HEK293 (cell line): ENCODE measurements around the gene KARS1.

ENCODE experiments used
- EGR2 ChIP-seq: fragments of 450-650 bp; formaldehyde crosslinking; IDR thresholded peaks from 2 replicates; pipeline ENCODE4 v1.5.1; 2016; ENCODE audit warnings: low read depth, missing biosample characterization, missing genetic modification characterization
- PRDM1 ChIP-seq: fragments of 450-650 bp; formaldehyde crosslinking; IDR thresholded peaks from 2 replicates; pipeline ENCODE4; 2016; ENCODE audit warnings: missing biosample characterization, missing genetic modification characterization
- PRDM10 ChIP-seq: fragments of 450-650 bp; formaldehyde crosslinking; IDR thresholded peaks from 2 replicates; pipeline ENCODE4 v1.5.1; 2016; ENCODE audit warnings: missing biosample characterization, missing genetic modification characterization
- SP3 ChIP-seq: fragments of 450-650 bp; formaldehyde crosslinking; IDR thresholded peaks from 2 replicates; pipeline ENCODE4 v1.5.1; 2016; ENCODE audit warnings: missing biosample characterization, missing genetic modification characterization
- WT1 ChIP-seq: fragments of 450-650 bp; formaldehyde crosslinking; IDR thresholded peaks from 2 replicates; pipeline ENCODE4 v1.5.1; 2016; ENCODE audit warnings: missing biosample characterization, missing genetic modification characterization
- YY2 ChIP-seq: fragments of 450-650 bp; formaldehyde crosslinking; IDR thresholded peaks from 2 replicates; pipeline ENCODE4 v1.5.1; 2016; ENCODE audit warnings: missing biosample characterization, missing genetic modification characterization
- ZBTB17 ChIP-seq: fragments of 450-650 bp; formaldehyde crosslinking; IDR thresholded peaks from 2 replicates; pipeline ENCODE4 v1.5.1; 2016; ENCODE audit warnings: missing biosample characterization, missing genetic modification characterization
- ZBTB20 ChIP-seq: fragments of 450-650 bp; formaldehyde crosslinking; IDR thresholded peaks from 2 replicates; pipeline ENCODE4 v1.5.1; 2016; ENCODE audit warnings: missing biosample characterization, missing genetic modification characterization
- ZBTB26 ChIP-seq: fragments of 450-650 bp; formaldehyde crosslinking; optimal IDR thresholded peaks from 2 replicates; pipeline ENCODE3; 2016; ENCODE audit warnings: missing biosample characterization, mild to moderate bottlenecking, missing genetic modification characterization
- ZNF132 ChIP-seq: fragments of 450-650 bp; formaldehyde crosslinking; IDR thresholded peaks from 2 replicates; pipeline ENCODE4 v1.5.1; 2017; ENCODE audit warnings: missing biosample characterization, missing genetic modification characterization, borderline replicate concordance
- ZNF184 ChIP-seq: fragments of 450-650 bp; IDR thresholded peaks from 2 replicates; pipeline ENCODE4 v1.5.1; 2018; ENCODE audit warnings: missing biosample characterization, mild to moderate bottlenecking, missing genetic modification characterization
- ZNF202 ChIP-seq: fragments of 450-650 bp; formaldehyde crosslinking; IDR thresholded peaks from 2 replicates; pipeline ENCODE4 v1.5.1; 2016; ENCODE audit warnings: missing biosample characterization, missing genetic modification characterization, borderline replicate concordance
- ZNF37A ChIP-seq: fragments of 450-650 bp; IDR thresholded peaks from 2 replicates; pipeline ENCODE4 v1.5.1; 2018; ENCODE audit warnings: missing biosample characterization, missing genetic modification characterization
- ZNF416 ChIP-seq: fragments of 450-650 bp; formaldehyde crosslinking; IDR thresholded peaks from 2 replicates; pipeline ENCODE4 v1.5.1; 2016; ENCODE audit warnings: missing biosample characterization, missing genetic modification characterization
- ZNF560 ChIP-seq: fragments of 450-650 bp; formaldehyde crosslinking; IDR thresholded peaks from 2 replicates; pipeline ENCODE4 v1.5.1; 2017; ENCODE audit warnings: missing biosample characterization, missing genetic modification characterization, borderline replicate concordance
- ZNF707 ChIP-seq: fragments of 450-650 bp; formaldehyde crosslinking; IDR thresholded peaks from 2 replicates; pipeline ENCODE4 v1.5.1; 2016; ENCODE audit warnings: missing biosample characterization, missing genetic modification characterization
- ZNF791 ChIP-seq: fragments of 450-650 bp; formaldehyde crosslinking; IDR thresholded peaks from 2 replicates; pipeline ENCODE4 v1.5.1; 2016; ENCODE audit warnings: missing biosample characterization, missing genetic modification characterization
- TF ChIP-seq, protein P1 (sequence below): sonication (generic); formaldehyde crosslinking; IDR thresholded peaks from 2 replicates; pipeline ENCODE4 v1.8.1; 2022; ENCODE audit warnings: mild to moderate bottlenecking, moderate library complexity, missing genetic modification reagents
- TF ChIP-seq, protein P2 (sequence below): fragments of 450-650 bp; formaldehyde crosslinking; IDR thresholded peaks from 2 replicates; pipeline ENCODE4 v1.5.1; 2017; ENCODE audit warnings: missing biosample characterization, missing genetic modification characterization
- TF ChIP-seq, protein P3 (sequence below): fragments of 450-650 bp; formaldehyde crosslinking; conservative IDR thresholded peaks from 2 replicates; pipeline ENCODE4 v1.5.1; 2016; ENCODE audit warnings: low read depth, missing biosample characterization, missing genetic modification characterization
- TF ChIP-seq, protein P4 (sequence below): fragments of 450-650 bp; formaldehyde crosslinking; IDR thresholded peaks from 2 replicates; pipeline ENCODE4 v1.5.1; 2017; ENCODE audit warnings: missing biosample characterization, missing genetic modification characterization
- TF ChIP-seq, protein P5 (sequence below): fragments of 450-650 bp; formaldehyde crosslinking; IDR thresholded peaks from 2 replicates; pipeline ENCODE4 v1.5.1; 2016; ENCODE audit warnings: missing biosample characterization, missing genetic modification characterization

Gene KARS1

DNA sequence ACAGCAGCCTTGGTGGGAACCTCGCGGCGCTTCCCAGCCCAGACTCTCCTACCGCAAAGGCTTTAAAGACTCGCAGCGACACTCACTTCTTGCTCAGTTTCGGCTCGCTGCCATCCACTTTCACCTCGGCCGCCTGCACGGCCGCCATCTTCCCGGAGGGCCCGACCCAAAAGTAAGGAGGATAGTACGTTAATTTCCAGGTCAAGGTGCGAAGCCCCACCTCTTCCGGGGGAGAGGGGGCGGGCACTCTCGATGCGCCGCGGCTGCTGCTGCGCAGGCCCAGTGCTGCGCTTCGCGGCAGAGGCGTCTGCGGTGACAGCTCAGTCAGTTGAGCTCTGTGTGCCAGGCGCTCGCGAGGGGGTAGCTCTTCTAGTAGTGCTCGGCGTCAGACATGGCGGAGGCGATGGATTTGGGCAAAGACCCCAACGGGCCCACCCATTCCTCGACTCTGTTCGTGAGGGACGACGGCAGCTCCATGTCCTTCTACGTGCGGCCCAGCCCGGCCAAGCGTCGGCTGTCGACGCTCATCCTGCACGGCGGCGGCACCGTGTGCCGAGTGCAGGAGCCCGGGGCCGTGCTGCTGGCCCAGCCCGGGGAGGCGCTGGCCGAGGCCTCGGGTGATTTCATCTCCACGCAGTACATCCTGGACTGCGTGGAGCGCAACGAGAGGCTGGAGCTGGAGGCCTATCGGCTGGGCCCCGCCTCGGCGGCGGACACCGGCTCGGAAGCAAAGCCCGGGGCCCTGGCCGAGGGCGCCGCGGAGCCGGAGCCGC, at the start of gene KARS1, which contains the start of gene TERF2IP (continued):
- TF ChIP-seq ZNF37A (no peak), ZNF791 (tag by site-specific recombination) (no peak), PRDM10 (tag by site-specific recombination) (0 out of 2 replicates have a peak, but pooled peaks have one; percentile 14), PRDM1 (tag by site-specific recombination) (peak; percentile 72; the same call in 1 of the 2 replicates), YY2 (tag by site-specific recombination) (peak; percentile 82), ZNF560 (tag by site-specific recombination) (no peak), SP3 (tag by site-specific recombination) (peak; percentile 93), ZNF416 (tag by site-specific recombination) (no peak), ZBTB17 (peak; percentile 91), ZBTB26 (peak; percentile 40), ZNF184 (tag by site-specific recombination) (no peak), WT1 (tag by site-specific recombination) (0 out of 2 replicates have a peak, but pooled peaks have one; percentile 8), ZNF202 (tag by site-specific recombination) (no peak), ZBTB20 (tag by site-specific recombination) (peak; percentile 100), EGR2 (tag by site-specific recombination) (no peak), ZNF707 (no peak), ZNF132 (tag by site-specific recombination) (no peak)
- TF ChIP-seq, protein P1, sequence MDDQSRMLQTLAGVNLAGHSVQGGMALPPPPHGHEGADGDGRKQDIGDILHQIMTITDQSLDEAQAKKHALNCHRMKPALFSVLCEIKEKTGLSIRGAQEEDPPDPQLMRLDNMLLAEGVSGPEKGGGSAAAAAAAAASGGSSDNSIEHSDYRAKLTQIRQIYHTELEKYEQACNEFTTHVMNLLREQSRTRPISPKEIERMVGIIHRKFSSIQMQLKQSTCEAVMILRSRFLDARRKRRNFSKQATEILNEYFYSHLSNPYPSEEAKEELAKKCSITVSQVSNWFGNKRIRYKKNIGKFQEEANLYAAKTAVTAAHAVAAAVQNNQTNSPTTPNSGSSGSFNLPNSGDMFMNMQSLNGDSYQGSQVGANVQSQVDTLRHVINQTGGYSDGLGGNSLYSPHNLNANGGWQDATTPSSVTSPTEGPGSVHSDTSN (CRISPR knock-in tag): no peak
- TF ChIP-seq, protein P2, sequence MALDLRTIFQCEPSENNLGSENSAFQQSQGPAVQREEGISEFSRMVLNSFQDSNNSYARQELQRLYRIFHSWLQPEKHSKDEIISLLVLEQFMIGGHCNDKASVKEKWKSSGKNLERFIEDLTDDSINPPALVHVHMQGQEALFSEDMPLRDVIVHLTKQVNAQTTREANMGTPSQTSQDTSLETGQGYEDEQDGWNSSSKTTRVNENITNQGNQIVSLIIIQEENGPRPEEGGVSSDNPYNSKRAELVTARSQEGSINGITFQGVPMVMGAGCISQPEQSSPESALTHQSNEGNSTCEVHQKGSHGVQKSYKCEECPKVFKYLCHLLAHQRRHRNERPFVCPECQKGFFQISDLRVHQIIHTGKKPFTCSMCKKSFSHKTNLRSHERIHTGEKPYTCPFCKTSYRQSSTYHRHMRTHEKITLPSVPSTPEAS (tag by site-specific recombination): no peak; the same call in 1 of the 2 replicates
- TF ChIP-seq, protein P3, sequence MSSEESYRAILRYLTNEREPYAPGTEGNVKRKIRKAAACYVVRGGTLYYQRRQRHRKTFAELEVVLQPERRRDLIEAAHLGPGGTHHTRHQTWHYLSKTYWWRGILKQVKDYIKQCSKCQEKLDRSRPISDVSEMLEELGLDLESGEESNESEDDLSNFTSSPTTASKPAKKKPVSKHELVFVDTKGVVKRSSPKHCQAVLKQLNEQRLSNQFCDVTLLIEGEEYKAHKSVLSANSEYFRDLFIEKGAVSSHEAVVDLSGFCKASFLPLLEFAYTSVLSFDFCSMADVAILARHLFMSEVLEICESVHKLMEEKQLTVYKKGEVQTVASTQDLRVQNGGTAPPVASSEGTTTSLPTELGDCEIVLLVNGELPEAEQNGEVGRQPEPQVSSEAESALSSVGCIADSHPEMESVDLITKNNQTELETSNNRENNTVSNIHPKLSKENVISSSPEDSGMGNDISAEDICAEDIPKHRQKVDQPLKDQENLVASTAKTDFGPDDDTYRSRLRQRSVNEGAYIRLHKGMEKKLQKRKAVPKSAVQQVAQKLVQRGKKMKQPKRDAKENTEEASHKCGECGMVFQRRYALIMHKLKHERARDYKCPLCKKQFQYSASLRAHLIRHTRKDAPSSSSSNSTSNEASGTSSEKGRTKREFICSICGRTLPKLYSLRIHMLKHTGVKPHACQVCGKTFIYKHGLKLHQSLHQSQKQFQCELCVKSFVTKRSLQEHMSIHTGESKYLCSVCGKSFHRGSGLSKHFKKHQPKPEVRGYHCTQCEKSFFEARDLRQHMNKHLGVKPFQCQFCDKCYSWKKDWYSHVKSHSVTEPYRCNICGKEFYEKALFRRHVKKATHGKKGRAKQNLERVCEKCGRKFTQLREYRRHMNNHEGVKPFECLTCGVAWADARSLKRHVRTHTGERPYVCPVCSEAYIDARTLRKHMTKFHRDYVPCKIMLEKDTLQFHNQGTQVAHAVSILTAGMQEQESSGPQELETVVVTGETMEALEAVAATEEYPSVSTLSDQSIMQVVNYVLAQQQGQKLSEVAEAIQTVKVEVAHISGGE (tag by site-specific recombination): peak; percentile 90
- TF ChIP-seq, protein P4, sequence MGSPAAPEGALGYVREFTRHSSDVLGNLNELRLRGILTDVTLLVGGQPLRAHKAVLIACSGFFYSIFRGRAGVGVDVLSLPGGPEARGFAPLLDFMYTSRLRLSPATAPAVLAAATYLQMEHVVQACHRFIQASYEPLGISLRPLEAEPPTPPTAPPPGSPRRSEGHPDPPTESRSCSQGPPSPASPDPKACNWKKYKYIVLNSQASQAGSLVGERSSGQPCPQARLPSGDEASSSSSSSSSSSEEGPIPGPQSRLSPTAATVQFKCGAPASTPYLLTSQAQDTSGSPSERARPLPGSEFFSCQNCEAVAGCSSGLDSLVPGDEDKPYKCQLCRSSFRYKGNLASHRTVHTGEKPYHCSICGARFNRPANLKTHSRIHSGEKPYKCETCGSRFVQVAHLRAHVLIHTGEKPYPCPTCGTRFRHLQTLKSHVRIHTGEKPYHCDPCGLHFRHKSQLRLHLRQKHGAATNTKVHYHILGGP: no peak
- TF ChIP-seq, protein P5, sequence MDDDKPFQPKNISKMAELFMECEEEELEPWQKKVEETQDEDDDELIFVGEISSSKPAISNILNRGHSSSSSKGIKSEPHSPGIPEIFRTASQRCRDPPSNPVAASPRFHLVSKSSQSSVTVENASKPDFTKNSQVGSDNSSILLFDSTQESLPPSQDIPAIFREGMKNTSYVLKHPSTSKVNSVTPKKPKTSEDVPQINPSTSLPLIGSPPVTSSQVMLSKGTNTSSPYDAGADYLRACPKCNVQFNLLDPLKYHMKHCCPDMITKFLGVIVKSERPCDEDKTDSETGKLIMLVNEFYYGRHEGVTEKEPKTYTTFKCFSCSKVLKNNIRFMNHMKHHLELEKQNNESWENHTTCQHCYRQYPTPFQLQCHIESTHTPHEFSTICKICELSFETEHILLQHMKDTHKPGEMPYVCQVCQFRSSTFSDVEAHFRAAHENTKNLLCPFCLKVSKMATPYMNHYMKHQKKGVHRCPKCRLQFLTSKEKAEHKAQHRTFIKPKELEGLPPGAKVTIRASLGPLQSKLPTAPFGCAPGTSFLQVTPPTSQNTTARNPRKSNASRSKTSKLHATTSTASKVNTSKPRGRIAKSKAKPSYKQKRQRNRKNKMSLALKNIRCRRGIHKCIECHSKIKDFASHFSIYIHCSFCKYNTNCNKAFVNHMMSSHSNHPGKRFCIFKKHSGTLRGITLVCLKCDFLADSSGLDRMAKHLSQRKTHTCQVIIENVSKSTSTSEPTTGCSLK (tag by site-specific recombination): no peak
